BLaER1 treated with 17β-estradiol and CSF1 and Interleukin-3, amounts not matched to agents 10 nM and 100 nM (cell line): Measurements from ENCODE around the gene PPFIA4.
A peak's percentile ranks its signal among the peaks of the same experiment; 100 is the strongest.

Experiments used
- H3K27ac ChIP-seq, 11 experiments: shearing (Covaris generic); formaldehyde crosslinking; 2 replicates each; pipeline ENCODE4 v1.8.1; 2022
- H3K27me3 ChIP-seq, 11 experiments: shearing (Covaris generic); formaldehyde crosslinking; 2 replicates each; pipeline ENCODE4 v1.8.1; 2022
- H3K36me3 ChIP-seq, 11 experiments: shearing (Covaris generic); formaldehyde crosslinking; 2 replicates each; pipeline ENCODE4 v1.8.1; 2022
- H3K4me1 ChIP-seq, 10 experiments: shearing (Covaris generic); formaldehyde crosslinking; 2 replicates each; pipeline ENCODE4 v1.8.1; 2022
- H3K4me2 ChIP-seq, 11 experiments: shearing (Covaris generic); formaldehyde crosslinking; 2 replicates each; pipeline ENCODE4 v1.8.1; 2022
- H3K4me3 ChIP-seq, 10 experiments: shearing (Covaris generic); formaldehyde crosslinking; 2 replicates each; pipeline ENCODE4 v1.8.1; 2022
- H3K9ac ChIP-seq, 11 experiments: shearing (Covaris generic); formaldehyde crosslinking; 2 replicates each; pipeline ENCODE4 v1.8.1; 2022
- H3K9me3 ChIP-seq, 11 experiments: shearing (Covaris generic); formaldehyde crosslinking; replicated peaks in 1 of 11; 2 replicates each; pipeline ENCODE4 v1.8.1; 2022
- H4K20me1 ChIP-seq, 11 experiments: shearing (Covaris generic); formaldehyde crosslinking; 2 replicates each; pipeline ENCODE4 v1.8.1; 2022
- Cebpa-rat ChIP-seq, 11 experiments: shearing (Covaris generic); IDR thresholded peaks; 2 replicates each; pipeline ENCODE4 v1.8.1; 2022

PPFIA4 gene

DNA sequence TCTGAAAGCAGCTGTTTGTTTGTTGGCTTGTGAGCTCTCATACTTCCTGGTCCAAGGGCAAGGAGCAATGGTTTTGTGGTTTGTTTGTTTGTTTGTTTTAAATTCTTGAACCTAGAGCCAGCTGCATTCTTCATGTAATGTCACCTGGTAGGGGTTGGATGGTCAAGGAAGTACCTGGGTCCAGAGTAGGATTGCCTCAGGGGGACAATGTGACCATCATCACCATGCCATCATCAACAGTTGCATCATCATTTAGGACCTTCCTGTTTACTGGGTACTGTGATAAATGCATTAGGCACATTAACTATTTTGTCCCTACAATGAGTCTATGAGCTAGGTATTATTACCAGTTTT lies 74.2 kb downstream of the PPFIA4 start:
- no peaks in the 10 kb centered on the region for H3K27me3 ChIP-seq
- peak overlapping the region in 3 of 11 experiments; percentile 4 to 19 (median 10); a peak in 2 of 22 replicates for H3K4me2 ChIP-seq
- no peak overlapping the region for H3K4me3 ChIP-seq
- TF ChIP-seq Cebpa-rat (IDR thresholded peaks at IDR 0.05), result no peak
- H3K36me3 ChIP-seq, result no peaks in the 10 kb centered on the region
- no peaks in the 10 kb centered on the region for H4K20me1 ChIP-seq
- H3K4me1 ChIP-seq, result peaks cover 21 to 34% (median 26%) of the 10 kb centered on the region in 10 experiments
- no peak overlapping the region for H3K27ac ChIP-seq
- H3K9ac ChIP-seq, result no peak overlapping the region
- H3K9me3 ChIP-seq, result peaks cover under 1 to 29% (median 17%) of the 10 kb centered on the region in 11 experiments; a peak in 19 of 22 replicates

DNA sequence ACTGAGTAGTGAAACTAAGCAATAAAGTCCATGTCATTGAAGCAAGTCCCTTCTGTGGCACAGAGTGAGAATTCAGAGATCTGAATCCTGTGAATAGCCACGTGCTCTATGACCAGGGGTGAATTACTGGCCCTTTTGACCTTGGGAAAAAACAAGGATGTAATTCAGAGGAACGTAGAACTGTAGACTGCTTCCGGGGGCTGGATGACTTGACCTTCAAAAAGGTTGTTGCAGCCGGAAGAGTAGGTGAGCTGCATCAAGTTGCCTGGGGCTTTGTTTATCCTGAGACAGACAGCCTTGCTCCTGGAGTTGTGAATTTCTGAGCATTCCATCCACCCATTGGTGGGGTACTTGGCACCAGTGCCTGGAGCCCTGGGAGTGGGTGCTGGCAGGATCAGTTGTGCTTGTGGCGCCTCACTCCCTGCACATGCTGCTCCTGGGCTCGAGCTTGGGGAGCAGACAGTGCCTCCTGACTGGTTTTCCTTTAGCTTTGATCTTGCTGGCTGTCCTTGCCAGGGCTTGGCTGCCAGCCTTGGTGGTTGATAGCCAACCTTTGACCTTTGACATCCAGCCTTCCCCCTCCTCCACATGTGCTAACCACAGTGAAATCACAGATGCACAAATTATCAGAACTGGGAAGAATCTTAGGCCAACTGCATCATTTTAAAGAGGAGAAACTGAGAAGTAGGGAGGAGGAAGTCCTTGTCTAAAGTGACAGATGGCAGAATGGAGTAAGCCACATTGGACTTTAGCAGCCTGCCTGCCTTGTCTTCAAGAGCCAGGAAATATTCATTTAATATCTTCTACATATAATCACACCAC lies 75.7 kb downstream of the PPFIA4 start:
- no peaks in the 10 kb centered on the region for H3K36me3 ChIP-seq
- H4K20me1 ChIP-seq, result no peaks in the 10 kb centered on the region
- no peak overlapping the region for H3K9ac ChIP-seq
- H3K9me3 ChIP-seq, result peaks cover 0 to 23% (median 13%) of the 10 kb centered on the region in 11 experiments; a peak in 13 of 22 replicates
- no peak for TF ChIP-seq Cebpa-rat (IDR thresholded peaks at IDR 0.05)
- peaks cover 21 to 34% (median 26%) of the 10 kb centered on the region in 10 experiments for H3K4me1 ChIP-seq
- H3K4me3 ChIP-seq, result no peak overlapping the region
- H3K4me2 ChIP-seq, result peak overlapping the region; percentile 52 to 83 (median 71); a peak in 21 of 22 replicates
- H3K27ac ChIP-seq, result peak overlapping the region in 1 of 11 experiments; percentile 28; a peak in 2 of 22 replicates
- H3K27me3 ChIP-seq, result no peaks in the 10 kb centered on the region

- TF ChIP-seq Cebpa-rat (IDR thresholded peaks at IDR 0.05), result no peak
- Histone ChIP-seq H3K4me1 (peaks cover 21 to 34% (median 26%) of the 10 kb centered on the region in 10 experiments), H3K9me3 (peaks cover 0 to 21% (median 13%) of the 10 kb centered on the region in 11 experiments; a peak in 13 of 22 replicates), H3K9ac (no peak overlapping the region), H3K27ac (peak overlapping the region in 4 of 11 experiments; percentile 0 to 39 (median 30); a peak in 2 of 22 replicates), H4K20me1 (no peaks in the 10 kb centered on the region), H3K27me3 (no peaks in the 10 kb centered on the region), H3K36me3 (no peaks in the 10 kb centered on the region), H3K4me3 (no peak overlapping the region), H3K4me2 (peak overlapping the region; percentile 52 to 83 (median 71))
Observed at GRCh38 chr1:203103216-203103615, 76.9 kb downstream of the PPFIA4 start.

DNA sequence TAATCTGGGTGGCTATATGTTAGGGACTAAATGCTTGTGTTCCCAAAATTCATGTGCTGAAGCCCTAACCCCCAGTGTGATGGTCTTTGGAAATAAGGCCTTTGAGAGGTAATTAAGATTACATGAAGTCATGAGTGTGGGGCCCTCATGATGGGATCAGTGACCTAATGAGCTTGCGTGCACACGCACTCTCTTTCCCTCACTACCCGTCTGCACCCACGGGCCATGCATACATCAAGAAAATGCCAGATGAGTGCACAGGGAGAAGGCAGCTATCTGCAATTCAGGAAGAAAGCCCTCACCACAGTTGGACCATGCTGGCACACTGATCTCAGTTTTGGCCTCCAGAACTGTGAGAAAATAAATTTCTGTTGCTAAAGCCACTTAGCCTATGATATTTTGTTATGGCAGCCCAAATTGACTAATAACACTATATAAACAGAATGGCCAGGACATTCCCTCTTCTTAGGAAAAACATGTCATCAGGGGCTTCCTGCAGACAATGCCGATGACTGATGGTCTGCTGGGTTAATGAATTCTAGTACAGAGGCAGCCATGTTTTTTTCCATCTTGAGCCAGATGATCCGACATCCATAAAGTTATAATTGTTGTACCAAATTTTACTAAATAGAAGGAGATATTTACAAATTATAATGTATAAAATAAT lies 77.7 kb downstream of the PPFIA4 start:
- Histone ChIP-seq H3K4me3 (no peak overlapping the region), H3K9ac (no peak overlapping the region), H3K4me2 (peak overlapping the region in 10 of 11 experiments; percentile 58 to 83 (median 73); a peak in 20 of 22 replicates), H3K36me3 (no peaks in the 10 kb centered on the region), H3K4me1 (peaks cover 21 to 34% (median 26%) of the 10 kb centered on the region in 10 experiments), H3K27ac (peak overlapping the region in 2 of 11 experiments; percentile 33 to 39; a peak in 1 of 22 replicates), H4K20me1 (no peaks in the 10 kb centered on the region), H3K27me3 (no peaks in the 10 kb centered on the region), H3K9me3 (peaks cover 0 to 21% (median 13%) of the 10 kb centered on the region in 11 experiments; a peak in 13 of 22 replicates)
- TF ChIP-seq Cebpa-rat (IDR thresholded peaks at IDR 0.05), result no peak

GRCh38 chr1:203104789-203105390 lies 78.6 kb downstream of the PPFIA4 start:
- TF ChIP-seq Cebpa-rat (IDR thresholded peaks at IDR 0.05), result no peak
- Histone ChIP-seq H3K4me1 (peaks cover 21 to 34% (median 26%) of the 10 kb centered on the region in 10 experiments), H3K27me3 (no peaks in the 10 kb centered on the region), H3K36me3 (no peaks in the 10 kb centered on the region), H3K9me3 (peaks cover 0 to 21% (median 13%) of the 10 kb centered on the region in 11 experiments; a peak in 13 of 22 replicates), H4K20me1 (no peaks in the 10 kb centered on the region), H3K9ac (no peak overlapping the region), H3K4me2 (peak overlapping the region in 1 of 11 experiments; percentile 11; a peak in 1 of 22 replicates), H3K27ac (no peak overlapping the region), H3K4me3 (no peak overlapping the region)

DNA sequence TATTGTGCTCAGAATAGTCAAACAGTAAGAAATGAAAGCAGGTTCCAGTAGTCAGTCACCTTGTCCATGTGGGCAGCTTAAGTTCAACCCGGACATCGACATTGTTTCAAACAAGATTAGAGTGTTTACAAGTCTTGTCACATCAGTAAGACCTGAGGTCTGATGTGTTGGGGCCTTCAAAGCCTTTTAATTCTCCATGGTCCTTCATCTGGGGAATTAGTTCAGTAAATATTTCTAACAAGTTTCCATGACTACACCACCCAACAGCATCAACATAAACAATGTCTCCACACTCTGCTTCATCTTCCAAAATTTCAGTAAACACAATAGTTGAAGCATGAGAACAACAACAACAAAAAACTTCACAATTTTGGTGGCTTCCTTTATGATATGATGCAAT lies 86.2 kb downstream of the PPFIA4 start:
- no peaks in the 10 kb centered on the region for H3K9me3 ChIP-seq
- no peak overlapping the region for H3K9ac ChIP-seq
- peaks cover 0 to 16% (median 0%) of the 10 kb centered on the region in 11 experiments; a peak in 2 of 22 replicates for H3K27me3 ChIP-seq
- no peaks in the 10 kb centered on the region for H3K36me3 ChIP-seq
- peaks cover 0 to 6% (median 0%) of the 10 kb centered on the region in 11 experiments; a peak in 1 of 22 replicates for H4K20me1 ChIP-seq
- 0 out of 22 replicates have a peak overlapping the region, but pooled peaks of 2 of the 11 experiments have one; percentile 0 to 8 for H3K4me2 ChIP-seq
- H3K27ac ChIP-seq, result no peak overlapping the region; a peak in 1 of 22 replicates
- H3K4me3 ChIP-seq, result no peak overlapping the region
- H3K4me1 ChIP-seq, result peaks cover 0 to 18% (median under 1%) of the 10 kb centered on the region in 10 experiments; a peak in 7 of 20 replicates
- TF ChIP-seq Cebpa-rat (IDR thresholded peaks at IDR 0.05), result no peak

DNA sequence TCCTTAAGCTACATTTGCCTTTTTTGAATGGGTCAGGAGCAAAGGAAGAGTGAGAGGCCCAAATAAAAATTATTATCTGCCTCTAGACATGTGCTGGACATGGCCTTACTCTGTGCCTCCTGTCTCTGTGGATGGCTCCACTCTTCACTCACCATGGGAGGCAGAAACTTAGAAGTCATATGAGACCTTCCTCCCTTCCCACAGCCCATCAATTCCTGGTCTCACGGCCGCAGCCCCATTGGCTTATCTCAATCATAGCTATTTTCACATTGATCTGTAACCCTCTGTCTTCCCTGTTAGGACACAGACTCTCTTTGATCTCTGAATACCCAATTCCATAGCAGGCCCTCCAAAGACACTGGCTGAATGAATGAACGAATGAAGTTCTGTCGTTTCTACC lies 87.0 kb downstream of the PPFIA4 start:
- H4K20me1 ChIP-seq, result peaks cover 0 to 6% (median 0%) of the 10 kb centered on the region in 11 experiments; a peak in 1 of 22 replicates
- H3K36me3 ChIP-seq, result no peaks in the 10 kb centered on the region
- TF ChIP-seq Cebpa-rat (IDR thresholded peaks at IDR 0.05), result no peak
- no peak overlapping the region for H3K9ac ChIP-seq
- no peak overlapping the region for H3K4me2 ChIP-seq
- no peak overlapping the region for H3K4me3 ChIP-seq
- H3K27me3 ChIP-seq, result peaks cover 0 to 25% (median 0%) of the 10 kb centered on the region in 11 experiments; a peak in 6 of 22 replicates
- H3K9me3 ChIP-seq, result no peaks in the 10 kb centered on the region
- peaks cover 0 to 26% (median 9%) of the 10 kb centered on the region in 10 experiments; a peak in 10 of 20 replicates for H3K4me1 ChIP-seq
- no peak overlapping the region for H3K27ac ChIP-seq

GRCh38 chr1:203114202-203114601 lies 87.9 kb downstream of the PPFIA4 start:
- H3K9ac ChIP-seq, result no peak overlapping the region
- H3K27me3 ChIP-seq, result peaks cover 0 to 34% (median 0%) of the 10 kb centered on the region in 11 experiments; a peak in 6 of 22 replicates
- no peak overlapping the region for H3K4me3 ChIP-seq
- no peaks in the 10 kb centered on the region for H3K36me3 ChIP-seq
- no peak overlapping the region for H3K4me2 ChIP-seq
- peaks cover 0 to 11% (median 0%) of the 10 kb centered on the region in 11 experiments; a peak in 1 of 22 replicates for H4K20me1 ChIP-seq
- no peaks in the 10 kb centered on the region for H3K9me3 ChIP-seq
- TF ChIP-seq Cebpa-rat (IDR thresholded peaks at IDR 0.05), result no peak
- peaks cover 0 to 32% (median 9%) of the 10 kb centered on the region in 10 experiments; a peak in 10 of 20 replicates for H3K4me1 ChIP-seq
- no peak overlapping the region for H3K27ac ChIP-seq
